Retinal pigment epithelial cell (primary cell): ENCODE data around the gene OR4X2.

Experiments used
- DNase-seq: peaks from one replicate; pipeline ENCODE4 v3.0.0-alpha.2; 2010; ENCODE audit warnings: low read depth
- H3K4me3 ChIP-seq: 2 replicates; pipeline ENCODE4 v1.5.1; 2011; ENCODE audit warnings: mild to moderate bottlenecking, low read length, control low read depth, moderate library complexity
- CTCF ChIP-seq: conservative IDR thresholded peaks from 2 replicates; pipeline ENCODE4 v1.5.1; 2011; ENCODE audit warnings: low read depth, low read length, control low read depth, inconsistent platforms

Gene OR4X2

GRCh38 chr11:48248902-48249301 lies 4.0 kb downstream of the OR4X2 start:
- H3K4me3 ChIP-seq: no peak overlapping the region
- DNase-seq: no peak
- no peak for TF ChIP-seq CTCF

GRCh38 chr11:48261600-48261999 lies 16.7 kb downstream of the OR4X2 start:
- DNase-seq: no peak
- no peak overlapping the region for H3K4me3 ChIP-seq
- no peak for TF ChIP-seq CTCF

- H3K4me3 ChIP-seq: no peak within 1 kb of the TSS
- no peak for TF ChIP-seq CTCF
- DNase-seq: no peak
Observed at GRCh38 chr11:48263423-48263911, 18.6 kb downstream of the OR4X2 start, which contains the start of gene OR4X1. TSS of gene OR4X1 (plus strand) at chr11:48263861. CDS start at chr11:48263861, 0 bp downstream.

- no peak for DNase-seq
- no peak for TF ChIP-seq CTCF
- no peak overlapping the region for H3K4me3 ChIP-seq
Observed at GRCh38 chr11:48270621-48271020, 25.7 kb downstream of the OR4X2 start.

- no peak for DNase-seq
- H3K4me3 ChIP-seq: no peak overlapping the region
- TF ChIP-seq CTCF: no peak
Observed at GRCh38 chr11:48272606-48273005, 27.7 kb downstream of the OR4X2 start.
